CD14-positive monocyte (primary cell): ENCODE data around the gene DYRK3. TPM values are rescaled to one million over a fixed set of nuclear protein-coding genes. Genes with fewer than 3 reads are reported as not detected.

Source experiments
- DNase-seq, 3 donors: peaks; one replicate each; pipeline ENCODE4 v3.0.0-alpha.2; 2011 to 2022
- H2AFZ ChIP-seq: 2 replicates; pipeline ENCODE4 v1.6.0; 2012; ENCODE audit warnings: mild to moderate bottlenecking, low read depth, low read length, inconsistent platforms; ENCODE audit not compliant: insufficient read depth, poor library complexity, severe bottlenecking
- H3K27ac ChIP-seq, 2 donors: 1 replicate in 1 of 2; 2 replicates in 1 of 2; pipeline ENCODE4 v1.5.1; 2012 to 2013; ENCODE audit warnings: low read length in 2 of 2, control low read depth in 1 of 2, inconsistent platforms in 1 of 2, low read depth in 1 of 2, mild to moderate bottlenecking in 1 of 2
- H3K27me3 ChIP-seq, 2 donors: one replicate each; pipeline versions ENCODE4 v1.6.0 to v1.6.1; 2011 to 2013; ENCODE audit warnings: low read length in 2 of 2; ENCODE audit not compliant: control insufficient read depth in 2 of 2, insufficient read depth in 2 of 2
- H3K36me3 ChIP-seq, 2 donors: replicated peaks in 1 of 2; 1 replicate in 1 of 2; 2 replicates in 1 of 2; pipeline versions ENCODE4 v1.5.1 to v1.6.1; 2012 to 2013; ENCODE audit warnings: low read length in 2 of 2, control low read depth in 1 of 2, inconsistent platforms in 1 of 2, mild to moderate bottlenecking in 1 of 2; ENCODE audit not compliant: insufficient read depth in 2 of 2, control insufficient read depth in 1 of 2
- H3K4me1 ChIP-seq, 2 donors: 1 replicate in 1 of 2; 2 replicates in 1 of 2; pipeline versions ENCODE4 v1.5.1 to v1.6.1; 2012 to 2013; ENCODE audit warnings: low read length in 2 of 2, control low read depth in 1 of 2, inconsistent platforms in 1 of 2, mild to moderate bottlenecking in 1 of 2, moderate library complexity in 1 of 2; ENCODE audit not compliant: insufficient read depth in 2 of 2, control insufficient read depth in 1 of 2
- H3K4me2 ChIP-seq: replicated peaks from 2 replicates; pipeline ENCODE3; 2012; ENCODE audit warnings: low read length, moderate library complexity, mild to moderate bottlenecking; ENCODE audit not compliant: poor library complexity, severe bottlenecking; ENCODE audit errors: extremely low read depth
- H3K4me3 ChIP-seq, 3 experiments: fragments of 200-600 bp in 1 of 3; sonication (generic) in 1 of 3; replicated peaks in 1 of 3; 1 replicate in 2 of 3; 2 replicates in 1 of 3; pipeline ENCODE4 v1.5.1; 2011 to 2013; ENCODE audit warnings: low read length in 3 of 3, mild to moderate bottlenecking in 3 of 3, control low read depth in 2 of 3, low read depth in 2 of 3, inconsistent platforms in 1 of 3, moderate library complexity in 1 of 3
- H3K79me2 ChIP-seq: 2 replicates; pipeline ENCODE4 v1.6.0; 2012; ENCODE audit warnings: mild to moderate bottlenecking, control low read depth, inconsistent platforms, low read length, moderate library complexity; ENCODE audit not compliant: insufficient read depth
- H3K9ac ChIP-seq: 2 replicates; pipeline ENCODE4 v1.6.0; 2017; ENCODE audit warnings: low read length, mild to moderate bottlenecking; ENCODE audit not compliant: insufficient read depth, poor library complexity, severe bottlenecking
- H3K9me3 ChIP-seq, 2 donors: replicated peaks in 1 of 2; 1 replicate in 1 of 2; 2 replicates in 1 of 2; pipeline versions ENCODE4 v1.5.1 to v1.6.1; 2012 to 2013; ENCODE audit warnings: low read length in 2 of 2, control low read depth in 1 of 2; ENCODE audit not compliant: control insufficient read depth in 1 of 2, insufficient read depth in 1 of 2
- H4K20me1 ChIP-seq: 2 replicates; pipeline ENCODE4 v1.6.0; 2012; ENCODE audit warnings: mild to moderate bottlenecking, low read length, control low read depth, moderate library complexity; ENCODE audit not compliant: insufficient read depth
- H3K27ac Mint-ChIP-seq, 7 donors: one replicate each; pipeline ENCODE4 v1.8.0; 2020; ENCODE audit warnings: mild to moderate bottlenecking in 7 of 7, mixed read lengths in 7 of 7, moderate library complexity in 6 of 7, inconsistent platforms in 2 of 7
- H3K27me3 Mint-ChIP-seq, 3 donors: one replicate each; pipeline ENCODE4 v1.8.0; 2021 to 2022; ENCODE audit warnings: low read depth in 3 of 3, mild to moderate bottlenecking in 3 of 3, mixed read lengths in 3 of 3, moderate library complexity in 3 of 3, inconsistent platforms in 1 of 3
- H3K36me3 Mint-ChIP-seq, 2 donors: one replicate each; pipeline ENCODE4 v1.8.0; 2020; ENCODE audit warnings: mixed read lengths in 2 of 2, inconsistent platforms in 1 of 2, mild to moderate bottlenecking in 1 of 2
- H3K4me1 Mint-ChIP-seq: one replicate; pipeline ENCODE4 v1.8.0; 2020; ENCODE audit warnings: mild to moderate bottlenecking, mixed read lengths
- H3K4me3 Mint-ChIP-seq, 2 donors: one replicate each; pipeline ENCODE4 v1.8.0; 2020; ENCODE audit warnings: mild to moderate bottlenecking in 2 of 2, mixed read lengths in 2 of 2, moderate library complexity in 1 of 2
- H3K9me3 Mint-ChIP-seq, 7 donors: one replicate each; pipeline ENCODE4 v1.8.0; 2020 to 2022; ENCODE audit warnings: mixed read lengths in 7 of 7, mild to moderate bottlenecking in 6 of 7, moderate library complexity in 6 of 7, inconsistent platforms in 2 of 7
- WGBS: methylation state at CpG from one replicate; pipeline ENCODE4 v1.1.5; 2013; ENCODE audit warnings: missing lambda C conversion rate; ENCODE audit not compliant: insufficient coverage; 5-methylcytosine and 5-hydroxymethylcytosine counted together
- intact Hi-C, 2 donors: fragments of 100-400 bp; cut with micrococcal nuclease; formaldehyde crosslinking; loops; one replicate each; pipeline versions ENCODE4 v1.15.0 to v1.15.1; 2023
- polyA plus RNA-seq, 3 donors: library from polyadenylated mRNA; depleted of rRNA in 1 of 3; unstranded in 2 of 3; stranded (reverse) in 1 of 3; fragments of 300-500 nt in 2 of 3; fragments of >200 nt in 1 of 3; fragmentation: Illumina TruSeq in 2 of 3; gene quantifications; 1 replicate in 2 of 3; 2 replicates in 1 of 3; pipeline ENCODE4 v1.2.3, GENCODE V29; 2012 to 2021
- TF ChIP-seq, protein P1 (sequence below): fragments of 200-600 bp; IDR thresholded peaks from one replicate; pipeline ENCODE4 v1.8.0; 2022; ENCODE audit warnings: antibody characterized with exemption, mild to moderate bottlenecking

DYRK3 gene
- polyA plus RNA-seq, 3 donors: 0.13 TPM; not detected in 2

DNA sequence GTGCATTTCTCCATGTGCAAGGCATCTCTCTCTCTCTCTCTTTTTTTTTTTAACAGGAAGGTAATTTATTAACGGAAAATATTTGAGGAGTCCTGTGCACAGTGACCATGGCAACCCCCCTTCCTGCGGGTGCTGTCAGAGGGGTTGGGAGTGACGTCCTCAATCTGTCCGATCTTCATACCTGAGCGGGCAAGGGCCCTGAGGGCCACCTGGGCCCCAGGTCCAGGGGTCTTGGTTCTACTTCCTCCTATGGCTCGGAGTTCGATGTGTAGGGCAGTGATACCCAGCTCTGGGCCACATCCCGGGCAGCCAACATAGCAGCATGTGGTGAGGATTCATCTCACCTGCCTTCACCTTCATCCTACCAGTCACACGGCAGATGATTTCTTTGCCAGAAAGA is 60.4 kb downstream of the DYRK3 start:
- H3K27me3 Mint-ChIP-seq: peaks cover 0 to 2% (median 1%) of the 10 kb centered on the region in 3 donors
- 92% methylated on average over 4 of the region's 9 CpGs for WGBS
- H3K79me2 ChIP-seq: peaks cover 100% of the 10 kb centered on the region
- no peaks in the 10 kb centered on the region for H3K9me3 Mint-ChIP-seq
- no peak overlapping the region for H3K4me3 ChIP-seq
- H3K27me3 ChIP-seq: no peaks in the 10 kb centered on the region
- TF ChIP-seq, protein P1, sequence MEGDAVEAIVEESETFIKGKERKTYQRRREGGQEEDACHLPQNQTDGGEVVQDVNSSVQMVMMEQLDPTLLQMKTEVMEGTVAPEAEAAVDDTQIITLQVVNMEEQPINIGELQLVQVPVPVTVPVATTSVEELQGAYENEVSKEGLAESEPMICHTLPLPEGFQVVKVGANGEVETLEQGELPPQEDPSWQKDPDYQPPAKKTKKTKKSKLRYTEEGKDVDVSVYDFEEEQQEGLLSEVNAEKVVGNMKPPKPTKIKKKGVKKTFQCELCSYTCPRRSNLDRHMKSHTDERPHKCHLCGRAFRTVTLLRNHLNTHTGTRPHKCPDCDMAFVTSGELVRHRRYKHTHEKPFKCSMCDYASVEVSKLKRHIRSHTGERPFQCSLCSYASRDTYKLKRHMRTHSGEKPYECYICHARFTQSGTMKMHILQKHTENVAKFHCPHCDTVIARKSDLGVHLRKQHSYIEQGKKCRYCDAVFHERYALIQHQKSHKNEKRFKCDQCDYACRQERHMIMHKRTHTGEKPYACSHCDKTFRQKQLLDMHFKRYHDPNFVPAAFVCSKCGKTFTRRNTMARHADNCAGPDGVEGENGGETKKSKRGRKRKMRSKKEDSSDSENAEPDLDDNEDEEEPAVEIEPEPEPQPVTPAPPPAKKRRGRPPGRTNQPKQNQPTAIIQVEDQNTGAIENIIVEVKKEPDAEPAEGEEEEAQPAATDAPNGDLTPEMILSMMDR: no peak
- H3K36me3 ChIP-seq: peaks cover 6 to 30% of the 10 kb centered on the region in 2 donors
- peaks cover 95% of the 10 kb centered on the region for H3K4me1 Mint-ChIP-seq
- H3K27ac Mint-ChIP-seq: peak overlapping the region in 2 of 7 donors; percentile 27 to 38
- H3K27ac ChIP-seq: no peak overlapping the region
- no peak for DNase-seq
- H3K4me1 ChIP-seq: peaks cover 64 to 81% of the 10 kb centered on the region in 2 donors
- H4K20me1 ChIP-seq: peaks cover 100% of the 10 kb centered on the region
- no peak overlapping the region for H2AFZ ChIP-seq
- H3K4me3 Mint-ChIP-seq: no peak overlapping the region
- peaks cover 35 to 46% of the 10 kb centered on the region in 2 donors for H3K36me3 Mint-ChIP-seq
- H3K9ac ChIP-seq: no peak overlapping the region
- H3K9me3 ChIP-seq: no peaks in the 10 kb centered on the region
- intact Hi-C loops: no loop called here
- no peak overlapping the region for H3K4me2 ChIP-seq

DNA sequence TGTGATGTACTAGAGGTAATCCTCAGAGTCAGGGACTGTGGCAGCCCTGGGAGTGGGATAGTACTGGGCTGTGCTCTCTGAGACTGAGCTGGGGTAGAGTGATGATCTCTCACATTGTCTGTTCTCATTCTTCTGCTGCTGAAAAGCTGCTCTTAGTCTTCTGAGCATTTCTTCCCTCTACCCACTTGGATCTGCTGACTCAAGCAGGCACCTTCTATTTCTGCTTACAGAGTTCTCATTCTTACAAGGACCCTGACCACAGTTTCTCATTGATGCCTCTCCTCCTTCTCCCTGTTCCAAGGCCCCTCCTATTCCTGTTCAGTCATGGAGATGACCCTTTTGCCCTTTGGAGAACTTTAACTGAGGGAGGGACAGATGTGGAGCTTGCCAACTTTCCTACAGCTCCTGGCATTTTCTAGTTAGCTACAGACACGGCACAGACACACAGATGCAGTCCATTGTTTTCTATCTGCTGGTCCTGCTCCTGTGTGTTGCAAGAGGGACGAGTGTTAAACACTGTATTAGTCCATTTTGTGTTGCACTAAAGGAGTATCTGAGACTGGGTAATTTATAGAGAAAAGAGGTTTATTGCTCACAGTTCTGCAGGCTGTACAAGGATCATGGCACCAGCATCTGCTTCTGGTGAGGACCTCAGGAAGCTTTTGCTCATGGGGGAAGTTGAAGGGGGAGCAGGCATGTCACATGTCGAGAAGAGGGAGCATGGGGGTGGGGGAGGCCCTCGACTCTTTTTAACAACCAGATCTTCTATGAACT is 61.7 kb downstream of the DYRK3 start:
- no peak overlapping the region for H2AFZ ChIP-seq
- H3K4me3 ChIP-seq: no peak overlapping the region
- no peak overlapping the region for H3K9ac ChIP-seq
- peaks cover 38 to 55% of the 10 kb centered on the region in 2 donors for H3K36me3 Mint-ChIP-seq
- H3K4me1 ChIP-seq: peaks cover 64 to 74% of the 10 kb centered on the region in 2 donors
- H3K27ac ChIP-seq: no peak overlapping the region
- H3K27me3 ChIP-seq: no peaks in the 10 kb centered on the region
- H3K79me2 ChIP-seq: peaks cover 100% of the 10 kb centered on the region
- peaks cover 100% of the 10 kb centered on the region for H4K20me1 ChIP-seq
- H3K4me2 ChIP-seq: no peak overlapping the region
- peaks cover 6 to 30% of the 10 kb centered on the region in 2 donors for H3K36me3 ChIP-seq
- TF ChIP-seq, protein P1: no peak
- intact Hi-C loops: no loop called here
- 42% methylated on average over 2 of the region's 4 CpGs for WGBS
- H3K27me3 Mint-ChIP-seq: peaks cover 0 to 3% (median 2%) of the 10 kb centered on the region in 3 donors
- no peak overlapping the region for H3K4me3 Mint-ChIP-seq
- DNase-seq: no peak
- peak overlapping the region in 4 of 7 donors; percentile 9 to 64 (median 18) for H3K27ac Mint-ChIP-seq
- no peaks in the 10 kb centered on the region for H3K9me3 ChIP-seq
- no peaks in the 10 kb centered on the region for H3K9me3 Mint-ChIP-seq
- peaks cover 92% of the 10 kb centered on the region for H3K4me1 Mint-ChIP-seq
